ENCODE data around the gene FNDC7. TPM values are rescaled to one million over a fixed set of nuclear protein-coding genes. Genes with fewer than 3 reads are reported as not detected.

The FNDC7 gene
- total and polyA plus RNA-seq, 2 donors (not counting 3 experiments of a cell fraction or from before 2014, with no cell fraction given) = not detected

GRCh38 chr1:108747171-108747850 is 34.6 kb downstream of the FNDC7 start:
- ChIA-PET POLR2A (interaction anchor here (1.0 kb wide), 1 partner anchor 56 kb away, joined by 3 read pairs; the partner anchor contains the start of gene PRPF38B), CTCF (interaction anchor here (0.6 to 1.2 kb wide), 5 partner anchors 16 to 151 kb away, joined by 3 to 5 read pairs (median 3); partner anchors contain the start of gene PRPF38B)
- Histone ChIP-seq H3K4me2 (ENCODE audit: insufficient read depth, low read length) (peak overlapping the region; percentile 91), H2AFZ (ENCODE audit: low read depth, low read length) (peak overlapping the region; percentile 90), H3K4me3 (replicated peaks in 1 of 3; ENCODE audit: insufficient read depth in 1 of 3, low read depth in 1 of 3, low read length in 3 of 3) (peak overlapping the region; percentile 67 to 95 (median 93)), H3K4me1 (ENCODE audit: control insufficient read depth, extremely low read depth, insufficient read depth, low read length) (peaks cover 15% of the 10 kb centered on the region), H3K79me2 (ENCODE audit: control insufficient read depth, insufficient read depth, low read length) (peaks cover 34% of the 10 kb centered on the region), H3K9me3 (replicated peaks; ENCODE audit: control insufficient read depth, insufficient read depth, low read length) (no peaks in the 10 kb centered on the region), H4K20me1 (replicated peaks; ENCODE audit: control insufficient read depth, extremely low read depth, insufficient read depth, low read length) (no peaks in the 10 kb centered on the region), H3K9ac (replicated peaks; ENCODE audit: extremely low read depth, insufficient read depth, low read length) (peak overlapping the region; percentile 95), H3K36me3 (ENCODE audit: control insufficient read depth in 2 of 2, extremely low read depth in 1 of 2, insufficient read depth in 2 of 2, low read length in 2 of 2) (no peaks in the 10 kb centered on the region), H3K27ac (ENCODE audit: insufficient read depth, low read depth, low read length) (peak overlapping the region; percentile 89), H3K27me3 (ENCODE audit: control insufficient read depth in 2 of 2, insufficient read depth in 2 of 2, low read length in 2 of 2) (peaks cover 1 to 4% of the 10 kb centered on the region in 2 experiments), H3K9me1 (replicated peaks; ENCODE audit: control insufficient read depth, extremely low read depth, insufficient read depth, low read length) (no peaks in the 10 kb centered on the region)
- DNase-seq (ENCODE audit: low read depth, low spot score) (peak; percentile 87), FAIRE-seq (peak; percentile 93)
- intact Hi-C loops (cut with micrococcal nuclease) = loop anchor here (1.0 to 2.0 kb wide), 2 partner anchors 55 to 157 kb away; partner anchors contain the start of gene PRPF38B
- TF ChIP-seq GATA2 (IDR thresholded peaks at IDR 0.05; ENCODE audit: insufficient read depth, insufficient read length, low read depth, low read length) = no peak
- TF ChIP-seq JUN (IDR thresholded peaks at IDR 0.05; ENCODE audit: borderline replicate concordance, insufficient read depth, insufficient read length, low read depth) = no peak
- no peak for TF ChIP-seq EZH2 (IDR thresholded peaks at IDR 0.05; ENCODE audit: borderline replicate concordance, low read depth, low read length, severe bottlenecking)
- no peak for TF ChIP-seq CTCF (IDR thresholded peaks at IDR 0.05; ENCODE audit: extremely low read depth in 1 of 2, insufficient read depth in 1 of 2, low read depth in 1 of 2, low read length in 2 of 2)
- no peak for TF ChIP-seq POLR2AphosphoS5 (IDR thresholded peaks at IDR 0.05; ENCODE audit: insufficient read depth, low read depth, low read length)
- TF ChIP-seq FOS (IDR thresholded peaks at IDR 0.05; ENCODE audit: borderline replicate concordance, insufficient read depth, low read length) = no peak
- TF ChIP-seq, protein P1, sequence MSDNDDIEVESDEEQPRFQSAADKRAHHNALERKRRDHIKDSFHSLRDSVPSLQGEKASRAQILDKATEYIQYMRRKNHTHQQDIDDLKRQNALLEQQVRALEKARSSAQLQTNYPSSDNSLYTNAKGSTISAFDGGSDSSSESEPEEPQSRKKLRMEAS (IDR thresholded peaks at IDR 0.05; ENCODE audit: insufficient read depth, insufficient read length) = no peak
- no peak for TF ChIP-seq POLR2A (IDR thresholded peaks at IDR 0.05; ENCODE audit: low read depth, low read length)
- no peak for TF ChIP-seq MYC (IDR thresholded peaks at IDR 0.05; ENCODE audit: low read depth, low read length)
- dilution Hi-C loops (cut with MboI; ENCODE audit: extremely low pct_ligation_motif_present, low sequenced_read_pairs) = no loop called here
- TSS peak; percentile 90 for BruUV-seq (replicated peaks)
